NCI-H187 treated with DMSO at 0.1 percent for 48 hours (cell line): ENCODE results near the gene SCNN1B.
"Not testable (repeated sequence)": the region's sequence is repeated elsewhere in the genome, so short reads cannot be mapped to it uniquely, and the experiment has no call there.

Experiments used
- DNase-seq: peaks from one replicate; lab custom pipeline; 2025; lab: John Stamatoyannopoulos, UW

SCNN1B gene

GRCh38 chr16:23355106-23355670, 53.1 kb downstream of the SCNN1B start:
- no peak for DNase-seq

- DNase-seq = no peak
Measured at GRCh38 chr16:23356941-23357340, 54.8 kb downstream of the SCNN1B start.

GRCh38 chr16:23357761-23358290, 55.7 kb downstream of the SCNN1B start:
- DNase-seq = no peak

GRCh38 chr16:23359092-23359760, 57.1 kb downstream of the SCNN1B start:
- no peak for DNase-seq

- no peak for DNase-seq
Measured at GRCh38 chr16:23362460-23363317, 60.6 kb downstream of the SCNN1B start.

- DNase-seq = no peak
Measured at GRCh38 chr16:23365602-23366240, 63.6 kb downstream of the SCNN1B start.

GRCh38 chr16:23366341-23366740, 64.2 kb downstream of the SCNN1B start:
- DNase-seq = not testable (repeated sequence)

GRCh38 chr16:23367564-23367963, 65.5 kb downstream of the SCNN1B start:
- no peak for DNase-seq

- DNase-seq = no peak
Measured at GRCh38 chr16:23367988-23368387, 65.9 kb downstream of the SCNN1B start.

GRCh38 chr16:23368469-23368868, 66.4 kb downstream of the SCNN1B start:
- DNase-seq = no peak

GRCh38 chr16:23369416-23369815, 67.3 kb downstream of the SCNN1B start:
- DNase-seq = no peak

- no peak for DNase-seq
Measured at GRCh38 chr16:23371368-23371767, 69.3 kb downstream of the SCNN1B start.

- no peak for DNase-seq
Measured at GRCh38 chr16:23373436-23374219, 71.5 kb downstream of the SCNN1B start.

- no peak for DNase-seq
Measured at GRCh38 chr16:23374721-23375510, 72.8 kb downstream of the SCNN1B start.

GRCh38 chr16:23375643-23376042, 73.5 kb downstream of the SCNN1B start:
- no peak for DNase-seq

GRCh38 chr16:23377071-23377931, 75.2 kb downstream of the SCNN1B start:
- DNase-seq = no peak

- no peak for DNase-seq
Measured at GRCh38 chr16:23378256-23378655, 76.2 kb downstream of the SCNN1B start.

GRCh38 chr16:23378921-23379320, 76.8 kb downstream of the SCNN1B start:
- DNase-seq = no peak

- no peak for DNase-seq
Measured at GRCh38 chr16:23379707-23380106, 77.6 kb downstream of the SCNN1B start.

- DNase-seq = no peak
Measured at GRCh38 chr16:23380501-23380951, 78.4 kb downstream of the SCNN1B start.
